Hair follicular keratinocyte (primary cell): ENCODE data around the gene DDX25. TPM values are rescaled to one million over a fixed set of nuclear protein-coding genes. Genes with fewer than 3 reads are reported as not detected.

ENCODE experiments used
- total RNA-seq: library from RNA; depleted of rRNA; stranded (reverse); fragments of >200 nt; gene quantifications from 2 replicates; pipeline ENCODE4 v1.2.3, GENCODE V29; 2015

DDX25 gene
- total RNA-seq, result 0.62 TPM in 1 of 2 replicates, not detected in the other

GRCh38 chr11:125903711-125904659 is at the start of gene DDX25:
DDX25 (plus strand) TSS chr11:125904508; CDS start chr11:125904518, 10 bp downstream.

GRCh38 chr11:125887373-125888324 is 16.7 kb upstream of the DDX25 start, which contains the start of gene HYLS1:
HYLS1 (plus strand) TSS chr11:125887668; CDS start chr11:125899369, 11,701 bp downstream.

GRCh38 chr11:125902927-125903710 is 1.2 kb upstream of the DDX25 start, which contains the start of gene PUS3:
PUS3 (minus strand) TSS chr11:125903206; CDS start chr11:125896284, 6,922 bp downstream.

GRCh38 chr11:125945797-125946520 is 41.7 kb downstream of the DDX25 start, which contains the start of gene VSIG10L2:
VSIG10L2 (plus strand) TSS chr11:125946044; CDS start chr11:125946056, 12 bp downstream.

Other genes with a start within 250 kb of the DDX25 start
- gene ACRV1, start 223.7 kb upstream of the DDX25 start, total RNA-seq, result 0.11 TPM in 1 of 2 replicates, not detected in the other
- not detected in 2 replicates for gene PATE1, start 158.2 kb upstream of the DDX25 start, total RNA-seq
- gene PATE2, start 125.7 kb upstream of the DDX25 start, total RNA-seq, result not detected in 2 replicates
- gene PATE3, start 116.4 kb upstream of the DDX25 start, total RNA-seq, result not detected in 2 replicates
- gene PATE4, start 71.2 kb upstream of the DDX25 start, total RNA-seq, result not detected in 2 replicates
- gene HYLS1, start 16.8 kb upstream of the DDX25 start, total RNA-seq, result 4.1 and 8.2 TPM in 2 replicates
- gene PUS3, start 1.3 kb upstream of the DDX25 start, total RNA-seq, result 14.2 and 18.7 TPM in 2 replicates
- gene VSIG10L2, start 41.5 kb downstream of the DDX25 start, total RNA-seq, result not detected in 2 replicates
- 1.1 and 1.7 TPM in 2 replicates for gene CDON, start 158.4 kb downstream of the DDX25 start, total RNA-seq